HG02623 (cell line): ENCODE results near the gene PSMC5.
"Not testable (repeated sequence)": the region's sequence is repeated elsewhere in the genome, so short reads cannot be mapped to it uniquely, and the experiment has no call there.

ENCODE experiments used
- ATAC-seq: cut with Tn5 transposase; IDR thresholded peaks from one replicate; pipeline ENCODE4 v1.9.1; 2021; ENCODE audit warnings: moderate library complexity; ENCODE audit not compliant: unreplicated experiment

PSMC5 gene

DNA sequence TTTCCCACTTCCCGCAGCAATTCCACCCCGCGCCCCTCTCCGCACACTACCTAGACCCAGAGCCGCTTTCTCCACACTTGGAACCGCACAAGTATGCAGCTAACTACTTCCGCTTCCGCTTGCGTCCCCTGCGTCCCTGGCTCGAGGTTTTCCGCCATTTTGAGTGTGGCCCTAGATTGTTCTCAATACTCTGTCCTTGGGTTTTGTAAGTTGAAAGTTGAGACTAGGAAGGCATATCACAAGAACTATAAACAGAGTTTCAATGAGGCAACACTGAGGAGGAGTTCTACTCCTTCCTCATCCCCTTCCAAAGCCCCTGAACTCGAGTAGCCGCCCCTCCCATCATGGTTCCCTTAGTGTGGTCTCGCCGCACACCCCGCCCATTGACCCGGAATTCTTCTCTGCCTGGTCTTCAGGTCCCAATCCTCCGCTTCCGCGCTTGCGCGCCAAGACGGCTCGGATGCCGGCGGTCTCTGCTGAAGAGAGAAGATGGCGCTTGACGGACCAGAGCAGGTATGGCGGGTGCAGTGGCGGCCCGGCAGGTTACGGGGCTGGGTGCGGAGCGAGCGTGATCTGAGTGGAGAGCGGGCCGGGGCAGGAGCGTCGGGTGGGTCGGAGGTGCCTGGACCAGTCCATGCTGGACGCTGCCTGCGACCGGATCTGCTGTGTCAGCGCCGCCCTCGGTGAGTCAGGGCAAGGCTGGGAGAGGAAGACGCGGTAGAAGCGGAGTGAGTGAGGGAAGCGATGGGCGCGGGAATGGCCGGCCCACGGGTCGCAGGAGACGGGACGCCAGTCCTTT, at the start of gene PSMC5, which contains the start of gene FTSJ3:
Gene PSMC5 (plus strand): TSS at position 430 of the 799 bp plus-strand sequence. CDS start 60 bp downstream, at position 490.
Gene FTSJ3 (minus strand): TSS at position 662 of the 799 bp plus-strand sequence. CDS start 761 bp downstream, outside the sequence.
- peak; percentile 93 for ATAC-seq

DNA sequence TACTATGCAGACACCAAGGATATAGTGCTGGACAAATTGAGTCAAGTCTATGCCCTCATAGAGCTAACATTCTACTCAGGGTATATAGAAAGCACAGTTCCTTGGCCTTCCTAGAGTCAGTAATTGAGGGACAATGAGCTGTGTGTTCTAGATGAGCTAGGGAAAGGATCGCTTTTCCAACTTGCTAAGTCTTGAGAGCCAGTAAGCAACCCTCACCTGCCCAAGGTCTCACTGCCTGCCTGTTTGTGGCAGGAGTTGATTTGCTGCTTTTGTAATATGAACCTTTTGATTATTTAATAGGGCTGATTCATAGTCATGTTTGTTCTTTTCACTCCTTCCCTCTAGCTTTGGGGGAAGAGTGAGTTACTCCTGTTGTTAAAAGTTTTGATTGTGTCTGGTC, 46.7 kb upstream of the PSMC5 start:
- ATAC-seq: no peak

DNA sequence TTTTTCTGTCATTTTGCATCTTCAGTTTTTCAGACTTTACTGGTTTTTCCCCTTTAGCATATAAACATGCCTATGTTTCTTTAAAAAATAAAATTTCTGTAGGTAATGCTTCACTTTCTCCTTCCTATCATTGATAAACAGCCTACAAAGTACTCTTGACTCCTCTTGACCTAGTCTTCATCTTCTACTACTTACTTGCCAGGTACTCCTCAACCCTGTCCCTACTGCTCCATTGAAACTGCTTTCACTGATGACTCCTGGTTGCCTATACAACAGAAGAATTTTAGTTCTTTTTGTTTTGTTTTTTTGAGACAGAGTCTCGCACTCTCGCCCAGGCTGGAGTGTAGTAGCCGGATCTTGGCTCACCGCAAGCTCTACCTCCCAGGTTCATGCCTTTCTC, 46.3 kb upstream of the PSMC5 start:
- ATAC-seq: no peak

DNA sequence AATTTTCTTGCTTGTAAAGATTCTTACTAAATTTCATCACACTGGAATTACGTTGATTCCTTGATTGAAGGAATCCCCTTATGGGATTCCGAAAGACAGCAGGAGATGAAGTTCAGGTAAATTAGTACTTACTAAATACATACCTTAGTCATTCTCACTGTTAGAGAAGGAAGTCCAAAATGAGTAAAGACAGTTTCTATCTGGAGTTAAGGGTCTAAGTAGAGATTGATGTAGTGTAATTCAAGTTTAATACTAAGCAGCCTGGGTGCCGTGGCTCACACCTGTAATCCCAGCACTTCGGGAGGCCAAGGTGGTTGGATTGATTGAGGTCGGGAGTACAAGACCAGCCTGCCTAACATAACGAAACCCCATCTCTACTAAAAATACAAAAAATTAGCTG, 43.7 kb upstream of the PSMC5 start:
- no peak for ATAC-seq

DNA sequence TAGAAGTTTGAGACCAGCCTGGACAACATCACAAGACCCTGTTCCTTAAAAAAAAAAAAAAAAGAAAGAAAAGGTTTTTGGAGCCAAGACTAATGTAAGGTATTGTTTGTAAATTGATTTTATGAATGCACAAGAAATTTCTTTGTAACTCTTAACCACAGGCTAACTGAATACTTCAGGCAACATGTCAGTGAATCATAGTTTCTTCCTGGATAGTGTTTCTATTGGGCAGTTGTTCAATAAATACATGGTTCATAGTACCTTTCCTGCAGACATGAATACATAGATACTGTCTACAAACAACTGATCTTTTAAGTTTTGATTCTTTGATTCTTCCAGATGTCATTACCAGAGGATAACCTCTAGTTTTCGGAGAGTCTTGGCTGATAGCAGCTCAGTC, 41.7 kb upstream of the PSMC5 start:
- ATAC-seq: no peak

DNA sequence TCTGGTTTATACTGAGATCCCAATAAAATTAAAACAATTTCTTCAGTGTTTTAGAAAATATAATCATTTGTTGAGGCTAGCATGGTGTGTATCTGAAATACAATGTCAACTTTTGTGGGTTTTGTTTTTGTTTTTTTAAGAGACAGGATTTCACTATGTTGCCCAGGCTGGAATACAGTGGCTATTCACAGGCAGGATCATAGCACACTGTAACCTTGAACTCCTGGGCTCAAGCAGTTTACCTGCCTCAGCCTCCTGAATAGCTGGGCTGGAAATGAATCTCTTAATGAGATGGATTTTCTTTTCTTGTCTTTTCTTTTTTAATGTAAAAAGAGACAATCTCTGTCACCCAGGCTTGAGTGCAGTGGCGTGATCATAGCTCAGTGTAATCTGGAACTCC, 41.1 kb upstream of the PSMC5 start:
- ATAC-seq: no peak

DNA sequence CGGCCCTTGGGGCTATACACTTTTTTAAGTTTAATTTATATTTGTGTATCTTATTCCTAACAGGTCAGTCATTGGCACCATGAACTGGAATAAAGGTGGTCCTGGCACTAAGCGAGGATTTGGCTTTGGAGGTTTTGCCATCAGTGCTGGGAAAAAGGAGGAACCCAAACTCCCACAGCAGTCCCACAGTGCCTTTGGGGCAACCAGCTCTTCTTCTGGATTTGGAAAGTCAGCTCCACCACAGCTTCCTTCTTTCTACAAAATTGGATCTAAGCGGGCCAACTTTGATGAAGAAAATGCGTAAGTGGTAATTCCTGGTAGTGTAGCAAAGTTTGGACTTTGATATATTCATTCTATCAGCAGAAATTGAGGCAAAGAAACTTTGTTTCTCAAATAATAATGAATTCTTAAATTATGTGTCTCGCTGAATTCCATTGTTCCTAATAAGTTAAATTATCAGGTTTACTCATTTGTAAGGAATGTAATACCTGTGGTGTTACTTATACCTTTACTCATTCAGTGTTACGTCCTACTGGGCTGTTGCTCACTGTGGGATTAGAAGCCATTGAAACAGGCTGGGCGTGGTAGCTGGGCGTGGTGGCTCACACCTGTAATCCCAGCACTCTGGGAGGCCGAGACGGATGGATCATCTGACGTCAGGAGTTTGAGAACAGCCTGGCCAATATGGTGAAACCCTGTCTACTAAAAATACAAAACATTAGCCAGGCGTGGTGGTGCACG, 40.1 kb upstream of the PSMC5 start:
- ATAC-seq: no peak

DNA sequence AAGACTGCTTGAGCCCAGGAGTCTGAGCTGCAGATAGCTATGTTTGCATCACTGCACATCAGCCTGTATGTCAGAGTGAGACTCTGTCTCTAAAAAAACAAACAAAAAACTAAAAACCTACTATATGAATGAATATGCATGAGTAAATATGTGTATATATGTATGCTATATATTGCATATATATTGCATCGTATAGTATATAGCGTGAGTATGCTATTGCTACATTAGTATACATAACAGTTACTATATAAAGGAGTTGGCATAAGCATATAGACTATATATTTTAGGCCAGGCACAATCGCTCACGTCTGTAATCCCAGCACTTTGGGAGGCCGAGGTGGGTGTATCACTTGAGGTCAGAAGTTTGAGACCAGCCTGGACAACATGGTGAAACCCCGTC, 37.2 kb upstream of the PSMC5 start:
- no peak for ATAC-seq

DNA sequence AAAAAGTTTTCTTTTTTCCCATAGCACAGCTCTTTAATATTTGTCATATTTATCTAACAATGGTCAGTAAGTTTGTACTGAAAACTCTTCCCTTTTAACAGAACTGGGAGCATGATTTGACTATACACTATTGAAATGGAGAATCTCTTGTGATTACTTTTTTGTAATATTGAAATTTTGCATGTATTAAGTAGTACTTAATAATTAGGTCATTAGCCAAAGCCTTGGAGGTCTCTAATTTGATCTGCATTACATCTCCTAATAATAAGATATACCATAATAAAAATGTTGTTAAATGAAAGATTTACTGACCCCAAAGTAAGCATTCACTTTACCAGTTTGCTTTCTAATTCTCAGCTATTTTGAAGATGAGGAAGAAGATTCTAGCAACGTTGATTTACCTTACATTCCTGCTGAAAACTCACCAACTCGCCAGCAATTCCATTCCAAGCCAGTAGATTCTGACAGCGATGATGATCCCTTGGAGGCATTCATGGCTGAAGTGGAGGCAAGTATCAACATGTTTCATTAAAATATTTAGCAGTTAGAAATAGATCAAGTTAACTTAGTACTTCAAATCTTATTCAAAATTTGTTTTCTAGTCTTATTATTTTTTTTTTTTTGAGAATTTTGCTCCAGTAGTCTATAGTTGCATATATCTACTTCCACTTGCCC, 35.0 kb upstream of the PSMC5 start:
- no peak for ATAC-seq

DNA sequence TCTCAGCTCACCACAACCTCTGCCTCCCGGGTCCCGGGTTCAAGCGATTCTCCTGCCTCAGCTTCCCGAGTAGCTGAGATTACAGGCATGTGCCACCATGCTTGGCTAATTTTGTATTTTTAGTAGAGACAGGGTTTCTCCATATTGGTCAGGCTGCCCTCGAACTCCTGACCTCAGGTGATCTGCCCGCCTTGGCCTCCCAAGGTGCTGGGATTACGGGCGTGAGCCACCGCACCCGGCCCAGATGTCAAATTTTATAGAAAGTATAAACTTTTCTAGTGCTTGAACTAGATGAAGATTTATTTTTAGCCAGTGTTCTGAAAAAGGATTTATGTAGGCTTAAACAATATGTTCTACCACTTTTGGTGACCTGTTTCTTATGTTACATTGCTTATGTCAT, 30.9 kb upstream of the PSMC5 start:
- ATAC-seq: not testable (repeated sequence)

DNA sequence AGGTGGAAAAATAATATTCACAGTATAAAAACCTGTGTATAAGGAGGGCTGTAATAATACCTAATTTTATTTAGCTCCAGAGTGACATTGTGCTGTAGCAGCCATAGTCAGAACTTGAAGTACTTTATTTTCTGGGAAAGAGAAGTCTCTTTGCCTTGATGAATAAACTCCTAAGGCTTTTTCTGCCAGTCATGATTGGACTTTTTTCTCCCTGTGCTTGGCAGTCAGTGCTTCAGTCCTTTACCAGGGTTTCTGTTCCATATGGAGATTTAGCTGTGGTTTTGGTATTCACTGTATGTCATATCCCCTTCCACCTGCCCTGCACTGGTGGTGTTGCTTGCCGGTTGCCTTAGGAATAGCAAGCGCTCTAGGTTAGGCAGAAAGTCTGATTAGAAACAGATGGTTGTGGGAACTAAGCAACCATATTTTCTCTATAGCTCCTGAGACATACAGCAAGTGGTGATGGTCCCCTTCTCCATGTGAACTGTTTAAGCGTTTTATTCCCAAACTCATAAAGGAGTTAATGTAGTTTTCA, 28.6 kb upstream of the PSMC5 start:
- no peak for ATAC-seq

DNA sequence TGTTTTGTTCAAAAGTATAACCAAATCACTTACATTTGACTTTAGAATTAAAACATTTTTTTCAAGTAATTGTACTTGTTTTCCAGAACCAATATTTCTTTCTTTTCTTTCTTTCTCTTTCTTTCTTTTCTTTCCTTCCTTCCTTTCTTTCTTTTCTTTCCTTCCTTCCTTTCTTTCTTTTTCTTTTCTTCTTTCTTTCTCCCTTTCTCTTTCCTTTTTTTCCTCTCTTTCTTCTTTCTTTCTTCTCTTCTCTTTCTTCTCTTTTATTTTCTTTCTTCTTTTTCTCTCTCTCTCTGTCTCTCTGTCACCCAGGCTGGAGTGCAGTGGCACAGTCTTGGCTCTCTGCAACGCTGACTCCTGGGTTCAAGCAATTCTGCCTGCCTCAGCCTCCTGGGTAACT, 26.4 kb upstream of the PSMC5 start:
- no peak for ATAC-seq

DNA sequence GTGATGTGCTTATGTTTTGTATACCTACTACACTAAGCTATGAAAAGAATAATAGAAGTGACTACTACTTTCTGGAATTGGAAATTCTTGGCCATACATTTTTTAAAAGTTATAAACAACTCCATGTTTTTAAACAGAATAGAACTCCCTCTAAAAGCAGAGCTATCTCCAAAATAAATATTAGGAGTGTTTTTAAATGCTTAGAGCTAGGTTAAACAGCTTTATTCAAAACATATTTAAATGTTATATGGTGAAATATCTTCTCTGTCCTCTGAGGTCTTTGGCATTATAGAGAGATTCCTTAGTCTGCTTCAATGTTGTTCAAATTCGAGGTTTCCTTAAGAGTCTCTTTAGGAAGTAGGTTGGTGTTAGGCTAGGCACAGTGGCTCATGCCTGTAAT, 22.9 kb upstream of the PSMC5 start:
- no peak for ATAC-seq

DNA sequence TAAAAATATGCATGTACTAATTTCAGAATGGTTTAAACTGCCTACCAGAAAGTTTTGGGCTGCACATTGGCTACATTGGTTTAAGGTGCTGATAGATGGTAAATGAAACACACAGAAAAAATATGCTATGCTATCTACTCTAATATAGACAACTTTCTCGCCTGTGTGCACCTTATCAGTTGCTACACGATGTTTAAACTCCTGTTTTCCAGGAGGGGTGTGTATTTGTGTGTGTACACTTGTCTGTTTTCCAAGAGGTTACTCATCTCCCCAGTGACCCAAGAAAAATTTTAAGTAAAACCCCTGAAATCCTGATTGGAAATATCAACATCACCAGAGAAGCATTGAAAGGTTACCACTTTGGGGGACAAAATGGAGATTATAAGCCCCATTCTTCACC, 21.6 kb upstream of the PSMC5 start:
- no peak for ATAC-seq

DNA sequence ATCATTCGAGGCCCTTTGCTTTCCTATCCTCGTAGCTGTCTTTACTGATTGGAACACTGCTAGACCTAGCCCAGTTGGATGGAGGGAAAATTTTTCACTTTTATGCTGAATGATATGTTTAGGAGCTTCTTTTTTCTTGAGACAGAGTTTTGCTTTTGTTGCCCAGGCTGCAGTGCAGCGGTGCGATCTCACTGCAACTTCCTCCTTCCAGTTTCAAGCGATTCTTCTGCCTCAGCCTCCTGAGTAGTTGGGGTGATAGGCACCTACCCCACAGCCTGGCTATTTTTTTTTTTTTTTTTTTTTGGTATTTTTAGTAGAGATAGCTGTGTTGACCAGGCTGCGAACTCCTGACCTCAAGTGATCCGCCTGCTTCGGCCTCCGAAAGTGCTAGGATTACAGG, 17.3 kb upstream of the PSMC5 start:
- ATAC-seq: no peak

DNA sequence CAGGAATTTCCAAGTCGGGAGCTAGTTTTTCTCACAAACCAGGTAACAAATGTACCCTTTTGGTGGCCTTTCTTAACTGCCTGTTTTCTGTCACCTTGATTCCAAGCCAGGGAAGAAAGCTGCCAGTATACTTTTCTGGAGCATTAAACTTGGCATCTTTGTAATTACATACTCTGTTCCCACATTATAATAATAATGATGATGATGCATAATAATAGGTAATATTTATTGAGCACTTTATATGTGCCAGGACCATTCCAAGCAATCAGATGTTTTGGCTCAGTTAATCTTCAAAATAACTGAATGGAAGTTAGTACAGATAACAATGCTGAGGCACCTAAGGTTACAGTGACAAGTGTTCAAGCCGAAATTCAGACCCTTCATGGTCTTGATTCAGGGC, 11.1 kb upstream of the PSMC5 start:
- ATAC-seq: no peak

DNA sequence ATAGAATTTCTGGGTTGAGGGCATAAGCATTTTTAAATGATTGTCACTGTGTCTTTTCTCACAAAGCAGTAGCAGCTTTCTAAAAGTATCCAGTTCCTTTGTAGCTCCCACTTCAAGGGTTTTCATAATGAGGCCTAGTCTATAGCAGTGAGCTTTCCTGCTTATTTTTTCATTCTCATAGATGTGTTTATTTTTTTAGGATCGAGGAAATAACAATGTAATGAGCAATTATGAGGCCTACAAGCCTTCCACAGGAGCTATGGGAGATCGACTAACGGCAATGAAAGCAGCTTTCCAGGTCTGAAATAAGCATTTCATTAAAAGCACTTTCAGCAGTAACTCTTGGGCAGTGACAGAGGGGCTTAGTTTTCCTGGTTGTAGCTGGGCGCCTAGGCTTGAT, 10.6 kb upstream of the PSMC5 start:
- ATAC-seq: no peak

DNA sequence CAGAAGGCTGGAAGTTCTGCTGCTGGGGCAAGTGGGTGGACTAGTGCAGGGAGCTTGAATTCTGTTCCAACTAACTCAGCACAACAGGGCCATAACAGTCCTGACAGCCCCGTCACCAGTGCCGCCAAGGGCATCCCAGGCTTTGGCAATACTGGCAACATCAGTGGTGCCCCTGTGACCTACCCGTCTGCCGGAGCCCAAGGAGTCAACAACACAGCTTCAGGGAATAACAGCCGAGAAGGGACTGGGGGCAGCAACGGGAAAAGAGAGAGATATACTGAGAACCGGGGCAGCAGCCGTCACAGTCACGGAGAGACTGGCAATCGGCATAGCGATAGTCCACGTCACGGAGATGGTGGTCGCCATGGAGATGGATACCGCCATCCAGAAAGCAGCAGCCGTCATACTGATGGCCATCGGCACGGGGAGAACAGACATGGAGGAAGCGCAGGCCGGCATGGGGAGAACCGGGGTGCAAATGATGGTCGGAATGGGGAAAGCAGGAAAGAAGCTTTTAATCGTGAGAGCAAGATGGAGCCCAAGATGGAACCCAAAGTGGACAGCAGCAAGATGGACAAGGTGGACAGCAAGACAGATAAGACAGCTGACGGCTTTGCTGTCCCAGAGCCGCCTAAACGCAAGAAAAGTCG, 9.4 kb upstream of the PSMC5 start:
- no peak for ATAC-seq

DNA sequence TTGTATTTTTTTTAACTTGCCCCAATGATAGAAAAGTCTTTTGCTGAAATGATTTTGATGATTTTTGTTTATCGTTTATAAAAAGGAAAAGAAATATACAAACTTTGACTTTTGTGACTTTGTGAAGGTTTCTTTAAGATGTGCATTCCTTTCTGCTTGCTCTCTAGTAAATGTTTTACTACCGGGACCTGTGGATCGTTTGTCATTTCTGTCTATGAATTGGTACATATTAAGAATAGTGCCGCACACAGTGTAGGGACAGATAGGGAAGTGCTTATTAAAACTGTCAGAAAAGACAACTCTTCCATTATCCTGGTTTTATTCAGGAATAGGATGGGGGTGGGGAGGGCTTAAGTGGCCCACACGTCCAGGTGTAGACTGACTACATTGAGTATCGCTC, 8.1 kb upstream of the PSMC5 start:
- ATAC-seq: no peak

DNA sequence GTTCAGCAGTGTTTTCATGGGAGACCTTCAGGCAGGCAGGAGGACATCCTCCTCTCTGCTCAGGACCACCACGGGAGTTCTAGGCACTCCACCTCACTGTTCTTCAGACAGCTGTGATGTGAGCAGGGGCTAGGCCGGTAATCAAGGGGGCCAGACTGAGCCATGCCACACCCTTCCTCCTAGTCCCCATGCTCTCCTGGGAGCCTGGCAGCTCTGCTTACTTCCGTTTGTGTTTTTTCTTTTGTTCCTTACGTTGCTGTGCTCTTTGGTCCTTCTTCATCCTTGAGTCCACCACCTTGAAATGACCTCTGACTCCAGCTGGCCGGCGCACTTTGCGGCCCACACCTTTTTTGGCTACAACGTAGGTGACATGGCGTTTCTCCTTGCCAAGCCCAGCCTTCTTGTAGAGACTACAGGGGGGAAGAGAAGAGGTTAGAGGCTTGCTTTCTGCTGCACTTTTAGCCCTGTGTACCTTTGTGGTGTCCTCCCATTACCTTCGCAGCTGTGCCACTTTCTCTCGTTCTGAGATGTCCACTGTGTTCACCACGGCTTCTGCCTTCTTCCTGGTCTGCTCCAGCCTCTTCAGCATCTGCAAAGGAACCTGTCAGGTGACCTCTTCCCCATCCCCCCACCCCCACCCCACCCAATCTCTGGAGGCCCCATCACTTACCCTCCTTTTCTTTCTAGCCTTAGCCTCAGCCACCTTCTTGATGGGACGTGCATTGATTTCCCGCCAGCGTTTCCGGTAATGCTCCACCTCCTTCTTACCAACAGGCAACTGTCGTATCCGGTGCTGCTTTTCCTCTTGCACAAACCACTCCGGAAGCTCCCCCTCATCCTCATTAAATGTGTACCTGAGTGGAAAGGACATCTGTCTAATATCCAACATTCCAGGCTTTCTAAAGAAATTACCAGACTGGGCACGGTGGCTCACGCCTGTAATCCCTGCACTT, 7.4 kb upstream of the PSMC5 start:
- ATAC-seq: no peak
